ENCODE results near the gene HERC2.

- TF ChIP-seq EZH2 (IDR thresholded peaks at IDR 0.05; ENCODE audit: low read depth, low read length, severe bottlenecking) (no peak), CTCF (IDR thresholded peaks at IDR 0.05; ENCODE audit: control extremely low read depth in 1 of 3, insufficient read depth in 1 of 3, low read depth in 1 of 3, low read length in 3 of 3) (no peak), EGR1 (IDR thresholded peaks at IDR 0.05; ENCODE audit: borderline replicate concordance, low read depth, low read length) (no peak)
Observed at GRCh38 chr15:28190391-28191174, 131.4 kb downstream of the HERC2 start.
